Stimulated activated CD4-positive, alpha-beta T cell treated with anti-CD3 and anti-CD28 coated beads, TNF-alpha, amount 100 ng/mL, for 48 hours (primary cell): Measurements from ENCODE around the gene SYCP2.
A peak's percentile ranks its signal among the peaks of the same experiment; 100 is the strongest.

ENCODE experiments used
- DNase-seq, 3 donors: peaks; one replicate each; pipeline ENCODE4 v3.0.0-alpha.2; 2020; ENCODE audit warnings: low read depth in 3 of 3

The SYCP2 gene

GRCh38 chr20:59942245-59942644, 8.8 kb upstream of the SYCP2 start:
- DNase-seq, result no peak

GRCh38 chr20:59940956-59941294, 7.5 kb upstream of the SYCP2 start:
- DNase-seq, result no peak

DNA sequence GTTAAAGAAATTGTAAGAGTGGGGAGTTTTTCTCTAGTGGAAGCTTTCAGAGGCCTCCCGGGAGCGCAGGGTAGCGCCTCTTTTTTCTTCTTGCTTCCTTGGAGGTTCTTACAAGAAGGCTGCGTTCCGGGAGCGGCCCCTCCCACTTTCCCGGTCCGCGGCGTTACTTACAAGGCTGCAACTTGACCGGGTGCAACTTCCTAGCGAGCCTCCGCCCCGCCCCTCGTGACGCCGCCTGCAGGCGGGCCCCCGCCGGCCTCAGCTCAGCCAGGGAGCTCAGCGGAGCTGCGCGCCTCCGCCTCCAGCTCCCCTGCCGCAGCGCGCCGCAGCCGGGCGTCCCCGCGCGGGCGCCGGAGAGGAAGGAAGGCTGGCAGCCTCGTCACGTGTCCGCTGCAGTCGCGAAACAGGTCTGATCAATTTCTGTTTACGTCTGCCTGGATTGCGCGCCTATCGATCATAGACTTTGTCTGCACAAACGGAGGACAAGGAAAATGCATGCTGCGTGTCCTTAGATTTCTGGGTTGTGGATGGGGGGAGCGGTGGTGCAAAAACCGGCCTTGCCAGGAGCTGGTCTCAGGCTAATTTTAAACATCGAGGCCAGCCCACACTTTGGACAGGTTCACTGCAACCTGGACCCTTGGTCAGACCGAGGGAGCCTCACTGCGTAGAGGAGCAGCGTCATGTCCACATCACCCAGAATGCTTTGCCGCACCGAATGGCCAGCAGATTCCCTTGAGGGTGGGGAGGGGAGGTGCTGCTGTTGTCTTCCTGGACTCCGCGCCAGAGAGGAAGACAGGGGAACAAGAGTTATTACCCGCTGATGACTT, 6.9 kb upstream of the SYCP2 start, which contains the start of the genes FAM217B and PPP1R3D:
Gene FAM217B, plus strand, starts transcription at position 261 of the 827 bp plus-strand sequence. CDS start 3,555 bp downstream, outside the sequence.
Gene PPP1R3D, minus strand, starts transcription at position 177 of the 827 bp plus-strand sequence. CDS start 374 bp downstream, outside the sequence.
- DNase-seq, result peak; percentile 82 to 89 (median 84)

DNA sequence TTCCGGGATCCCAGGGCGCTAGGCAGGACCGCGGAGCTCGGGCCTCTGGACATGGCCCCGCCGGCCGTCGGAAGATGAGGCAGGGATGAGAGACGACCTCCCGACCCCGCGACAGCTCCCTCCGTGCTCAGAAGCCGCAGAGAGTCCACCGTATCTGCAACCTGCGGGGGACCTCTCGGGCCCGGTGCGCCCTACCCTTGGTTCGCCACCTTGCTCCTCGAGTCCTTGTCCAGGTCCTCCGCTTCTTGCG, 6.4 kb upstream of the SYCP2 start:
- DNase-seq, result no peak

DNA sequence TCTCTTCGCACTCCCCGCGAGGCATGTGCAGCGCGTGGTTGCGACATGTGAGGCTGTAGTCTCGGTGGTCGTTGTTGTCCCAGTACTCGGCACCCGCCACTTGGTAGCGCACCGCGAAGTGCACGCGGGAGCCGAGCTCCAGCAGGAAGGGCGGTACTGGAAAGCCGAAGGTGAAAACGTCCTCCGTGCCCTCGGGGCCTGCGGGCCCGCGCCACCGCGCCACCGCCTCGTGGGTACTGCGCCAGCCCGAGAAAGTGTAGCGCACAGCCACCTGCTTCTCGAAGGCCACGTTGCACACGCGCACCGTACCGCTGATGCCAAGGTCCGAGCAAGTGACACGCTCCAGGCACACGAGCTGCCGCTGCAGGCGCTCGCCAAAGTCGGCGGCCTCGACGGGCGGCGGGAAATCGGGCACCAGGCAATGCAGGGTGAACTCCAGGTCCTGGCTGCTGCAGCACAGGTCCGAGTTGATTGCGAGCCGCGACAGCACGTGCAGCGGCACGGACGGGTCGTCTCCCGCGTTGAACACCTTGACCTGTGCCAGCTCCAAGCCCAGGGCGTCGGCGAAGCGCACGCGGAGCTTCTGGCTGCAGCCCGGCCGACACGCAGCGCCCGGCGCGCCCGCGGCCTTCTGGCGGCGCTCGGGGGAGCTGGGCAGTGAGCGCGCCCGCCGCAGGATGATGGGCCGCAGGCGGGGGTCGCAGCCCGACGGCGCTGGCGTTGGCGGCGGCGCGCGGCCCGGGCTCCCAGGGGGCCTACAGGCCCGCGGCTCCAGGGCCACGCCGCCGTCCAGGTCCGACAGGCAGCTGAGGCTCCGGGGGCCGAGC, 5.8 kb upstream of the SYCP2 start:
- DNase-seq, result no peak

DNA sequence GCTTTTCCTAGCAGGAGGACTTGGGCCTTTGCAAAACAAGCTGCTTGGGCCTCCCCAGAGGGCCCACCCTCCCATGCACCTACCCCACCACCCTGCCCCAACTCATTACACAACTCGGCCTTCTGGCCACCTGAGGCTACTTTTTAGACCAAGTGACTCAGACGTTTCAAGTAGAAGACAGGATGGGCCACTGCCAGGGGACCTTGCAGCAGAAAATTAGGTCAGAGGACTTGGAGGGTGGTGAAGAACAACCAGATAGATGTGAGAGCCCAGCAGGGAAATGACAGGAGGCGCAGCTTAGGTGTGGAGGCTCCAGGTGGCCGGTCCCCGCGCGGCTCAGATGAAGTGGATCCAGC, 5.2 kb upstream of the SYCP2 start:
- DNase-seq, result no peak

- no peak for DNase-seq
Observed at GRCh38 chr20:59938221-59938620, 4.8 kb upstream of the SYCP2 start.

GRCh38 chr20:59937150-59937549, 3.7 kb upstream of the SYCP2 start:
- DNase-seq, result no peak

GRCh38 chr20:59936409-59936808, 3.0 kb upstream of the SYCP2 start:
- no peak for DNase-seq

- no peak for DNase-seq
Observed at GRCh38 chr20:59935457-59936185, 2.2 kb upstream of the SYCP2 start.

DNA sequence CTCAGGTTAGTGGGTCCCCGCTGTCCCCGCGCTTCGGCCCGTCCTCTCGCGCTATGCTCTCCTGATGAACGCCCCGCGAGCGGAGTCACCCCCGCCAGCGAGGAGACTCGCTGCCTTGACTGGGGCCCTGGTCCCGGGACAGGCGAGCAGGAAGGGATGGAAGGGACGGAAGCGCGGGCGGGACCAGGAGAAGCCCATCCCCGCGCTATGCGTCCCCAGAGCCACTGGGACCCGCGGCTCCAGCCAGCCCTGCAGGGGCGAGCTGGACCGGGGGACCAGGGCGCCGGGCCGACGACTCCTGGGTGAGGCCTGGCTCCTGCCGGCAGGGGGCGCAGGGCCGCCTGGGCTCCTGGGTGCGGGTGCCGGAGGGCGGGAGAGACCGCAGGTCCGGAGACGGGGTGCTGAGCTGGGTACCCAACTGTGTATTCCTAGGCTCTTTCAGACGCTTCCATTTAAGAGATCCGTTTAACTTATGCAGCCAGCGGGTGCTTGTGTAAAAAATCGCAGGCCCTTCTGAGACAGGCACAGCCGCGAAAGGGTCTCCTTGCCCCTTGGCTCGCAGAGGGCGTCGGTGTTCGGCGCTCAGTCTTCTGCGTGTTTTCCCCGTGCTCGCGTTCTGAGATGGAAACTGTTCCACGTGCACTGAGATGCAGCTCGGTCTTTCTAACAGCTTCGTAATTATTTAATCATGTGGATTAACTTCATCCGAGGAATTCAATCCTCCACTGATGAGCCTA, 580 bp upstream of the SYCP2 start:
- DNase-seq, result peak; percentile 52 to 70 (median 63)

- no peak for DNase-seq
Observed at GRCh38 chr20:59932616-59933295, 681 bp downstream of the SYCP2 start.

- DNase-seq, result no peak
Observed at GRCh38 chr20:59931511-59932312, 1.7 kb downstream of the SYCP2 start.

DNA sequence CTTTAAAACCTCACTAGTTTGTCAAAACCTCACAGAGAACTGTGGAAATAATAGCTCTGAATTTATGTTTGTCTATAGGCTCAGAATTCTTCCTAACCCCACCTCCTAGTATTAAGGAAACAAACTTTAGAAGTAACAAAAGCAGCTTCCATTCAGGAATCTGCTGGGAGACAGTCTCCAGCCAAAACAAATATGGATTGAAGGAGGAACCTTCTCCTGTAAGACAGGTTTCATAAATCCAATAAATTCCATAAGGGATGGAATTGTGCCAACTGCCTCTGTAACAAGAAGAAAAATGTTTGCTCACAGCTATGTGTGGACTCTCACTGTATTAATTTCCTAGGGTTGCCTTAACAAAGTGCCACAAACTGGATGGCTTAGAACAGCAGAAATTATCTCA, 7.5 kb downstream of the SYCP2 start:
- no peak for DNase-seq

DNA sequence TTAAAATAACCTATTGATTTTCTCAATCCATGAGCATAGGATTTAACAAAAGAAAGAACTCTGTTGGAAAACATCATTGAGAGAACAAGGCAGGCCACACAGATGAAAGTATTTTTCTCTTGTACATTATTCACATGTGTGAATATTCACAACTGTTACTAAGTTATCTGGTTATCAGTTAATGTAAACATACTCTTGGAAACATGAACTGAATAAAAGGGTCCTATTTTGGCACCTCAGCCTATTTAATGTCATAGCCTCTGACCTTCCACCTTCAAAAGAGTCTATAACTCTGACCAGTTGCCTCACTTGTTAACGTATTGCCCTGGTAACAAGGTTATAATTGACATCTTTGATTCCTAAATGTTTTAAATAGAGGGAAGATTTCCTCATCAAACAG, 8.1 kb downstream of the SYCP2 start:
- no peak for DNase-seq

DNA sequence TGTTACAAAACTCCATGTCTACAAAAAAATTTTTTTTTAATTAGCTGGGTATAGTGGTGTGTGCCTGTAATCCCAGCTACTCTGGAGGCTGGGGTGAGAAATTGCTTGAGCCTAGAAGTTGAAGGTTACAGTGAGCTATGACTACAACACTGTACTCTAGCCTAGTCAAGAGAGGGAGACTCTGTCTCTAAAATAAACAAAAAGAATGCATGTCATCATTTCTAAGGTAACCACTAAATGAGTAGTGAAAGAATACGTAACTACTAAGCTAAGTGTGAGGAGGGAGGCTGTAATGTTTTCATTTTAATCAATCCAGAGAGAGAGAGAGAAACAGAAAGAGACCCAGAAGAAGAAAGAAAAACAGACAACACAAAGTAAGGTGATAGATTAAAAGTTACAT, 9.9 kb downstream of the SYCP2 start:
- no peak for DNase-seq

DNA sequence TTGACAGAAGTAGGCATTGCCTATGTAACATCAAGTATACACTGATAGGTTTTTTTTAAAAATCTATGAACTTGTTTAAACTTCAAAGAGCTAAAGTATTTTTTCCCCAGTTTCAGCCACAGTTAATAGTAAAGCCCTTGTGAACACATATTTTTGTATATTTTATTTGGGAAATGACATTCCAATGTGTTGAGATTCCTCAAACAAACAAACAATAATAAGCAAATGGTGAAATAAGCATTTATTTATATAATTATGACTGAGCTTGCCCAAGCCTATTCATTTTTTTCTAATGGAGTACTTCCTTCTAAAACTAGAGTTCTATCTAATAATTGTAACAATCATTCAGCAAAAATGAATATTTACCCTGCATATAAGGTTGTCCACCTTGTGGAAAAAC, 12.5 kb downstream of the SYCP2 start:
- no peak for DNase-seq

DNA sequence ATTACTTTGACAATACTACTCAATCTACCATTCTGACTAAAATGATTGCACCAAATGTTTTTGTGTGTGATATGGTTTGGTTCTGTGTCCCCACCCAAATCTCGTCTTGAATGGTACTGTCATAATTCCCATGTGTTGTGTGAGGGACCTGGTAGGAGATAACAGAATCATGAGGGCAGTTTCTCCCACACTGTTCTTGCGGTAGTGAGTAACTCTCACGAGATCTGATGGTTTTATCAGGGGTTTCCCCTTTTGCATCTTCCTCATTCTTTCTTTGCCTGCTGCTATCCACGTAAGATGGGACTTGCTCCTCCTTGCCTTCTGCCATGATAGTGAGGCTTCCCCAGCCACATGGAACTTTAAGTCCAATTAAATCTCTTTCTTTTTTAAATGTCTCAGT, 20.8 kb downstream of the SYCP2 start:
- no peak for DNase-seq

- no peak for DNase-seq
Observed at GRCh38 chr20:59911041-59911440, 22.4 kb downstream of the SYCP2 start.

GRCh38 chr20:59908855-59909254, 24.6 kb downstream of the SYCP2 start:
- DNase-seq, result no peak
